Panc1 (cell line): Measurements from ENCODE around the gene OVCH1.
A peak's percentile ranks its signal among the peaks of the same experiment; 100 is the strongest.

Experiments
- CTCF ChIP-seq: fragments of 450-650 bp; IDR thresholded peaks from 2 replicates; pipeline ENCODE4 v1.5.1; 2017; ENCODE audit warnings: mild to moderate bottlenecking
- POLR2AphosphoS5 ChIP-seq: IDR thresholded peaks from 2 replicates; pipeline ENCODE4 v1.6.1; 2012; ENCODE audit warnings: mild to moderate bottlenecking, low read depth, low read length, moderate library complexity
- REST ChIP-seq, 2 experiments: IDR thresholded peaks; 2 replicates each; pipeline ENCODE4 v1.6.1; 2011 to 2012; ENCODE audit warnings: low read depth in 2 of 2, control low read depth in 1 of 2, low read length in 1 of 2, mild to moderate bottlenecking in 1 of 2, moderate library complexity in 1 of 2; ENCODE audit not compliant: insufficient read depth in 1 of 2

- TF ChIP-seq CTCF (no peak), POLR2AphosphoS5 (peak; percentile 80), REST (IDR thresholded peaks at IDR 0.05; ENCODE audit: insufficient read depth in 1 of 2, low read depth in 2 of 2, low read length in 1 of 2) (no peak)
These were observed 116.7 kb downstream of the OVCH1 start, which contains the start of gene ERGIC2 for GRCh38 chr12:29380536-29381523.
